ENCODE data around the gene ATP6V1E1.
"Not testable (repeated sequence)": the region's sequence is repeated elsewhere in the genome, so short reads cannot be mapped to it uniquely, and the experiment has no call there.

The ATP6V1E1 gene

GRCh38 chr22:17580441-17581031, 48.0 kb downstream of the ATP6V1E1 start:
- no peak for DNase-seq

GRCh38 chr22:17579535-17579981, 49.0 kb downstream of the ATP6V1E1 start:
- no peak for DNase-seq

- DNase-seq: peak; percentile 57
Observed at GRCh38 chr22:17578136-17578754, 50.3 kb downstream of the ATP6V1E1 start.

- DNase-seq: no peak
Observed at GRCh38 chr22:17576470-17576869, 52.1 kb downstream of the ATP6V1E1 start.

- DNase-seq: no peak
Observed at GRCh38 chr22:17575681-17576080, 52.9 kb downstream of the ATP6V1E1 start.

- DNase-seq: no peak
Observed at GRCh38 chr22:17575151-17575550, 53.4 kb downstream of the ATP6V1E1 start.

- DNase-seq: peak; percentile 79
Observed at GRCh38 chr22:17570851-17571631, 57.5 kb downstream of the ATP6V1E1 start.

- DNase-seq: peak; percentile 38
Observed at GRCh38 chr22:17569971-17570511, 58.5 kb downstream of the ATP6V1E1 start.

- no peak for DNase-seq
Observed at GRCh38 chr22:17566776-17567175, 61.8 kb downstream of the ATP6V1E1 start.

- not testable (repeated sequence) for DNase-seq
Observed at GRCh38 chr22:17566016-17566687, 62.4 kb downstream of the ATP6V1E1 start.

GRCh38 chr22:17563936-17564391, 64.6 kb downstream of the ATP6V1E1 start:
- peak; percentile 62 for DNase-seq

- DNase-seq: peak; percentile 42
Observed at GRCh38 chr22:17562906-17563870, 65.4 kb downstream of the ATP6V1E1 start, which contains the start of gene SLC25A18. SLC25A18 (plus strand) TSS chr22:17563498; CDS start chr22:17579945, 16,447 bp downstream.

GRCh38 chr22:17559188-17559587, 69.4 kb downstream of the ATP6V1E1 start:
- DNase-seq: no peak

- no peak for DNase-seq
Observed at GRCh38 chr22:17554814-17555213, 73.7 kb downstream of the ATP6V1E1 start.

- no peak for DNase-seq
Observed at GRCh38 chr22:17552737-17553136, 75.8 kb downstream of the ATP6V1E1 start.

GRCh38 chr22:17549655-17550054, 78.9 kb downstream of the ATP6V1E1 start:
- no peak for DNase-seq

- no peak for DNase-seq
Observed at GRCh38 chr22:17549183-17549582, 79.4 kb downstream of the ATP6V1E1 start.

- DNase-seq: no peak
Observed at GRCh38 chr22:17548756-17549035, 79.9 kb downstream of the ATP6V1E1 start.

GRCh38 chr22:17548010-17548755, 80.4 kb downstream of the ATP6V1E1 start:
- no peak for DNase-seq

GRCh38 chr22:17542452-17542851, 86.1 kb downstream of the ATP6V1E1 start:
- no peak for DNase-seq
